Endothelial cell of umbilical vein (primary cell): ENCODE data around the gene ZC3H6.

Experiments
- CTCF ChIP-seq, 2 donors: IDR thresholded peaks; 1 replicate in 1 of 2; 2 replicates in 1 of 2; pipeline ENCODE4 v1.5.1; 2011; ENCODE audit warnings: low read length in 2 of 2, mild to moderate bottlenecking in 2 of 2, moderate library complexity in 2 of 2, control low read depth in 1 of 2, inconsistent platforms in 1 of 2, low read depth in 1 of 2; ENCODE audit not compliant: insufficient read depth in 1 of 2; ENCODE audit errors: extremely low read depth in 1 of 2
- EZH2 ChIP-seq: IDR thresholded peaks from 2 replicates; pipeline ENCODE4 v1.6.1; 2012; ENCODE audit warnings: borderline replicate concordance, low read depth, mild to moderate bottlenecking, moderate library complexity, low read length, inconsistent platforms; ENCODE audit not compliant: severe bottlenecking
- GATA2 ChIP-seq: IDR thresholded peaks from 2 replicates; pipeline ENCODE4 v1.7.0; 2011; ENCODE audit warnings: low read depth, mild to moderate bottlenecking, moderate library complexity, mixed read lengths, low read length; ENCODE audit not compliant: insufficient read length, insufficient read depth
- JUN ChIP-seq: IDR thresholded peaks from 2 replicates; pipeline ENCODE4 v1.6.1; 2011; ENCODE audit warnings: borderline replicate concordance, low read depth; ENCODE audit not compliant: insufficient read length, insufficient read depth
- MYC ChIP-seq: IDR thresholded peaks from one replicate; pipeline ENCODE4 v1.6.1; 2011; ENCODE audit warnings: mild to moderate bottlenecking, low read depth, low read length
- POLR2A ChIP-seq: IDR thresholded peaks from 2 replicates; pipeline ENCODE4 v1.6.1; 2012; ENCODE audit warnings: low read depth, mild to moderate bottlenecking, control low read depth, low read length
- POLR2AphosphoS5 ChIP-seq: IDR thresholded peaks from 2 replicates; pipeline ENCODE4 v1.6.1; 2012; ENCODE audit warnings: low read depth, mild to moderate bottlenecking, control low read depth, low read length, moderate library complexity; ENCODE audit not compliant: insufficient read depth

- no peak for TF ChIP-seq CTCF (IDR thresholded peaks at IDR 0.05; ENCODE audit: extremely low read depth in 1 of 2, insufficient read depth in 1 of 2, low read depth in 1 of 2, low read length in 2 of 2)
- no peak for TF ChIP-seq GATA2
- TF ChIP-seq POLR2AphosphoS5: no peak
- TF ChIP-seq POLR2A: no peak
- no peak for TF ChIP-seq MYC
- no peak for TF ChIP-seq EZH2
- TF ChIP-seq JUN: no peak
Observed at GRCh38 chr2:112277596-112278220, 2.3 kb downstream of the ZC3H6 start.
